ENCODE measurements around the gene ATP1A4.

The ATP1A4 gene

GRCh38 chr1:160209321-160210046, 58.1 kb downstream of the ATP1A4 start:
- Histone ChIP-seq H3K4me1 (ENCODE audit: control insufficient read depth in 1 of 2, insufficient read depth in 2 of 2, low read length in 2 of 2) (peaks cover 13 to 26% of the 10 kb centered on the region in 2 donors), H3K36me3 (ENCODE audit: control insufficient read depth in 1 of 2, insufficient read depth in 2 of 2, low read length in 2 of 2) (peaks cover 9 to 52% of the 10 kb centered on the region in 2 donors), H3K27ac (ENCODE audit: low read depth, low read length) (no peak overlapping the region), H3K9ac (ENCODE audit: low read depth in 1 of 2, low read length in 2 of 2) (no peak overlapping the region), H3K27me3 (ENCODE audit: control insufficient read depth in 1 of 2, insufficient read depth in 2 of 2, low read length in 2 of 2) (no peaks in the 10 kb centered on the region), H3K4me3 (ENCODE audit: low read depth in 1 of 2, low read length in 2 of 2) (no peak overlapping the region), H3K9me3 (ENCODE audit: control insufficient read depth in 1 of 2, low read length in 2 of 2) (no peaks in the 10 kb centered on the region)

DNA sequence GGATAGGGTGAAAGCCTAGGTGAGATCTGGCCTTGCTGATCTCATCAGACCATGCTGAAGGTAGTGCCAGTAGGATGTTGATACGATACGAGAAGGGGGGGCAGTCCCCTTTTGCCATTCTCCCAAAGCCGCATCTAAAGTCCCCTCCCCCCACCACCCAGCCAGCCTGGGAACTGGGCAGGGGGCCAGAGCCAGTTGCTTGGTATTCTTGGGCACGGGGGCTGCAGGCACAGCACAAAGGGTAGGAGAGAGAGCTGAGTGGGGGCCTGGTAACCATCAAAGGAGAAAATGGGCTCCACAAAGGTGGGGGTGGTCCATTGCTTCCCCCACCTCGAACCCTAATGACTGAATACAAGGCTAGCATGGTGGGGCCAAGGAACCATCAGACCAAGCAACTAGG, 59.2 kb downstream of the ATP1A4 start:
- Histone ChIP-seq H3K4me1 (ENCODE audit: control insufficient read depth in 1 of 2, insufficient read depth in 2 of 2, low read length in 2 of 2) (peaks cover 8 to 20% of the 10 kb centered on the region in 2 donors), H3K4me3 (ENCODE audit: low read depth in 1 of 2, low read length in 2 of 2) (no peak overlapping the region), H3K9ac (ENCODE audit: low read depth in 1 of 2, low read length in 2 of 2) (no peak overlapping the region), H3K27me3 (ENCODE audit: control insufficient read depth in 1 of 2, insufficient read depth in 2 of 2, low read length in 2 of 2) (no peaks in the 10 kb centered on the region), H3K9me3 (ENCODE audit: control insufficient read depth in 1 of 2, low read length in 2 of 2) (no peaks in the 10 kb centered on the region), H3K27ac (ENCODE audit: low read depth, low read length) (no peak overlapping the region), H3K36me3 (ENCODE audit: control insufficient read depth in 1 of 2, insufficient read depth in 2 of 2, low read length in 2 of 2) (peaks cover 18 to 62% of the 10 kb centered on the region in 2 donors)

GRCh38 chr1:160211046-160211790, 59.8 kb downstream of the ATP1A4 start:
- Histone ChIP-seq H3K9me3 (ENCODE audit: control insufficient read depth in 1 of 2, low read length in 2 of 2) (no peaks in the 10 kb centered on the region), H3K4me3 (ENCODE audit: low read depth in 1 of 2, low read length in 2 of 2) (no peak overlapping the region), H3K27me3 (ENCODE audit: control insufficient read depth in 1 of 2, insufficient read depth in 2 of 2, low read length in 2 of 2) (no peaks in the 10 kb centered on the region), H3K4me1 (ENCODE audit: control insufficient read depth in 1 of 2, insufficient read depth in 2 of 2, low read length in 2 of 2) (peaks cover 5 to 15% of the 10 kb centered on the region in 2 donors), H3K36me3 (ENCODE audit: control insufficient read depth in 1 of 2, insufficient read depth in 2 of 2, low read length in 2 of 2) (peaks cover 24 to 69% of the 10 kb centered on the region in 2 donors), H3K27ac (ENCODE audit: low read depth, low read length) (no peak overlapping the region), H3K9ac (ENCODE audit: low read depth in 1 of 2, low read length in 2 of 2) (no peak overlapping the region)

GRCh38 chr1:160214481-160215140, 63.2 kb downstream of the ATP1A4 start:
- H3K4me3 ChIP-seq (ENCODE audit: low read depth in 1 of 2, low read length in 2 of 2): no peak overlapping the region
- H3K27me3 ChIP-seq (ENCODE audit: control insufficient read depth in 1 of 2, insufficient read depth in 2 of 2, low read length in 2 of 2): no peaks in the 10 kb centered on the region
- H3K36me3 ChIP-seq (ENCODE audit: control insufficient read depth in 1 of 2, insufficient read depth in 2 of 2, low read length in 2 of 2): peaks cover 33 to 88% of the 10 kb centered on the region in 2 donors
- no peak overlapping the region for H3K27ac ChIP-seq (ENCODE audit: low read depth, low read length)
- H3K9me3 ChIP-seq (ENCODE audit: control insufficient read depth in 1 of 2, low read length in 2 of 2): no peaks in the 10 kb centered on the region
- H3K4me1 ChIP-seq (ENCODE audit: control insufficient read depth in 1 of 2, insufficient read depth in 2 of 2, low read length in 2 of 2): peaks cover 12 to 16% of the 10 kb centered on the region in 2 donors
- H3K9ac ChIP-seq (ENCODE audit: low read depth in 1 of 2, low read length in 2 of 2): no peak overlapping the region

DNA sequence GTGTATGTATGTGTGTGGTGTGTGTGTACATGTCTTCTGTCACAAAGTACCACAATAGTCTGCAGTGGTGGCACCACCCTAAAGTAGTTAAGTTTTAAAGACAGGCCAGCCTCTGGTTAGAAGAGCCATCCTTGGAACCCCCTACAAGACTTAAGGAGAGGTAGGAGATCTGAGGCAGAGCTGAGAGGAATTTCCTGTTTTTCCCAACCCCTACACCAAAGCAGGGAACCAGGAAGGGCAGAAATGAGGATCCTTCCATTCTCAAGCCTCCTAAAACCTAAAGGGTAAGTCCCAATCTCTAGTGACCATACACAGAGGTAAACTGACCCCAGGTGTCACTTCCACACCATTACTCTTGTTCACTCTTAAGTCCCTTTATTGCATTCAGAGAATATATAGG, 64.9 kb downstream of the ATP1A4 start:
- H3K4me1 ChIP-seq (ENCODE audit: control insufficient read depth in 1 of 2, insufficient read depth in 2 of 2, low read length in 2 of 2): peaks cover 12 to 16% of the 10 kb centered on the region in 2 donors
- H3K4me3 ChIP-seq (ENCODE audit: low read depth in 1 of 2, low read length in 2 of 2): no peak overlapping the region
- H3K36me3 ChIP-seq (ENCODE audit: control insufficient read depth in 1 of 2, insufficient read depth in 2 of 2, low read length in 2 of 2): peaks cover 43 to 94% of the 10 kb centered on the region in 2 donors
- H3K27me3 ChIP-seq (ENCODE audit: control insufficient read depth in 1 of 2, insufficient read depth in 2 of 2, low read length in 2 of 2): no peaks in the 10 kb centered on the region
- no peak overlapping the region for H3K9ac ChIP-seq (ENCODE audit: low read depth in 1 of 2, low read length in 2 of 2)
- no peak overlapping the region for H3K27ac ChIP-seq (ENCODE audit: low read depth, low read length)
- H3K9me3 ChIP-seq (ENCODE audit: control insufficient read depth in 1 of 2, low read length in 2 of 2): no peaks in the 10 kb centered on the region

DNA sequence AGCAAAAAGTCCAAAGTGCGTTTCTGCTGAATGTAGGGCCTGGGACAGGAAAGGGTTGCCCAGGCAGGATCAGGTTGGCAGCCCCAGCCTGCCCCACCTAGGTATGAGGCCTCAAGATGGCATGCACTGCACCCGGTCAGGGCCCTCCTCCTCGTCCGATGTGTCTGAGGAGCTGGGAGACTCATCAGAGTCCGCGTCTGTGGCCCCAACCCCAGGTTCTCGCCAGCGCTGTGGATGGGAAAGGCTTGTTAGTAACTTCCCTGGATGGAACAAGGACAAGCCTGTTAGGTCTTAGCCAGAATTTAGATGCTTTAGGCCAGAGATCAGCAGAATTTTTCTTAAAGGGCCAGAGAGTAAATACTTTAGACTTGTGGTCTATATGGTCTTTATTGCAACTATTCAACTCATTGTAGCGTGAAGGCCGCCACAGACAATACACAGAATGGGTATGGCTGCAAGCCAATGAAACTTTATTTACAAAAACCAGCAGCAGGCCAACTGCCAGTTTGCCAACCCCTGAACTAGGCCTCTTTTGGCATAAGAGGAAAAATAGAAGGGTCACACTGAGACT, 66.2 kb downstream of the ATP1A4 start:
- Histone ChIP-seq H3K27ac (ENCODE audit: low read depth, low read length) (no peak overlapping the region), H3K36me3 (ENCODE audit: control insufficient read depth in 1 of 2, insufficient read depth in 2 of 2, low read length in 2 of 2) (peaks cover 51 to 95% of the 10 kb centered on the region in 2 donors)

DNA sequence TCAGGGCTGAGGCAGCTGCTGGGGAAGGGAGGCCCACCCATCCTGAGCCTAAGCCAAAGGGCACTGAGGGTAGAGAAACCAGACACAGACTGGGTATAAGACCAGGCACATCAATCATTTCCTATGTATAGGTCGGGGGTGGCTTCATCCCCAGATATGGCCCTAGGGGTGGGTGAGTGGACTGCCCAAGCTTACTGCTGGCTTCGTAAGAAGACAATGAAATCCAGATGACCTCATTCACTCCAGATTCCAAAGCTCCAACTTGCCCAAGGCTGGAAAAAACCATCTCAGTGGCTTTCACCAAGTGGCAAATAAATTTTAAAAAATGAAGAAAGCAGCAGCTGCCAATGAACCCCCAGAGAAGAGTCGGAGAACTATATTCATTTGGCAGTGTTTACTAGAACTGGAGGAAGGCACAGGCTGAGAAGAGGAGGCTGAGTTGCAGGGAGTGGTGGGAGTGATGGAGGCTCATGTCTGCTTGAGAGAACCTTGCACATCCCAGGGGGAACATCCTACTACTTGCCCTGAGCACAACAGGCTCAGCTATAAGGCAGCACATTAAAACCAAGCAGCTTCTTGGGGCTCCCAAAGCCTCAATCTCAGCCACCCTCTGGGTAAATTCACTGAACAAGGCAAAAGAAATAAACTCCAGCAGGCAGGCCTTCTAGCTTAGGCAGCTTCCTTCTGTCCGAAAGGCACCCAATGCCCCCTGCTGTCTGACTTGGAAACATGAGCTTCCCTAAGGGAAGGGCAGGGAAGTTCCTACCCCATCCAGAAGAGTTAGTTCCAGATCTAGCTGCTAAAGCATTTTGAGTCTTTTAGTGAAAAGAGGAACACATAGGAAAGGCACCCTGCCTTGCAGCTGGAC, 67.9 kb downstream of the ATP1A4 start:
- H3K4me3 ChIP-seq (ENCODE audit: low read depth in 1 of 2, low read length in 2 of 2): no peak overlapping the region
- no peaks in the 10 kb centered on the region for H3K27me3 ChIP-seq (ENCODE audit: control insufficient read depth in 1 of 2, insufficient read depth in 2 of 2, low read length in 2 of 2)
- H3K9me3 ChIP-seq (ENCODE audit: control insufficient read depth in 1 of 2, low read length in 2 of 2): no peaks in the 10 kb centered on the region
- H3K27ac ChIP-seq (ENCODE audit: low read depth, low read length): no peak overlapping the region
- peaks cover 12 to 16% of the 10 kb centered on the region in 2 donors for H3K4me1 ChIP-seq (ENCODE audit: control insufficient read depth in 1 of 2, insufficient read depth in 2 of 2, low read length in 2 of 2)
- no peak overlapping the region for H3K9ac ChIP-seq (ENCODE audit: low read depth in 1 of 2, low read length in 2 of 2)
- peaks cover 59 to 96% of the 10 kb centered on the region in 2 donors for H3K36me3 ChIP-seq (ENCODE audit: control insufficient read depth in 1 of 2, insufficient read depth in 2 of 2, low read length in 2 of 2)

More for the DNA sequence above, 66.2 kb downstream of the ATP1A4 start:
- H3K4me1 ChIP-seq (ENCODE audit: control insufficient read depth in 1 of 2, insufficient read depth in 2 of 2, low read length in 2 of 2): peaks cover 12 to 16% of the 10 kb centered on the region in 2 donors
- H3K4me3 ChIP-seq (ENCODE audit: low read depth in 1 of 2, low read length in 2 of 2): no peak overlapping the region
- H3K9ac ChIP-seq (ENCODE audit: low read depth in 1 of 2, low read length in 2 of 2): no peak overlapping the region
- no peaks in the 10 kb centered on the region for H3K27me3 ChIP-seq (ENCODE audit: control insufficient read depth in 1 of 2, insufficient read depth in 2 of 2, low read length in 2 of 2)
- H3K9me3 ChIP-seq (ENCODE audit: control insufficient read depth in 1 of 2, low read length in 2 of 2): no peaks in the 10 kb centered on the region

- Histone ChIP-seq H3K36me3 (ENCODE audit: control insufficient read depth in 1 of 2, insufficient read depth in 2 of 2, low read length in 2 of 2) (peaks cover 64 to 96% of the 10 kb centered on the region in 2 donors), H3K4me1 (ENCODE audit: control insufficient read depth in 1 of 2, insufficient read depth in 2 of 2, low read length in 2 of 2) (peaks cover 12 to 16% of the 10 kb centered on the region in 2 donors), H3K4me3 (ENCODE audit: low read depth in 1 of 2, low read length in 2 of 2) (no peak overlapping the region), H3K9ac (ENCODE audit: low read depth in 1 of 2, low read length in 2 of 2) (no peak overlapping the region), H3K27me3 (ENCODE audit: control insufficient read depth in 1 of 2, insufficient read depth in 2 of 2, low read length in 2 of 2) (no peaks in the 10 kb centered on the region), H3K9me3 (ENCODE audit: control insufficient read depth in 1 of 2, low read length in 2 of 2) (no peaks in the 10 kb centered on the region), H3K27ac (ENCODE audit: low read depth, low read length) (no peak overlapping the region)
Measured at GRCh38 chr1:160220301-160220700, 68.9 kb downstream of the ATP1A4 start.

- H3K4me1 ChIP-seq (ENCODE audit: control insufficient read depth in 1 of 2, insufficient read depth in 2 of 2, low read length in 2 of 2): peaks cover 12 to 16% of the 10 kb centered on the region in 2 donors
- H3K9me3 ChIP-seq (ENCODE audit: control insufficient read depth in 1 of 2, low read length in 2 of 2): no peaks in the 10 kb centered on the region
- no peaks in the 10 kb centered on the region for H3K27me3 ChIP-seq (ENCODE audit: control insufficient read depth in 1 of 2, insufficient read depth in 2 of 2, low read length in 2 of 2)
- no peak overlapping the region for H3K4me3 ChIP-seq (ENCODE audit: low read depth in 1 of 2, low read length in 2 of 2)
- no peak overlapping the region for H3K27ac ChIP-seq (ENCODE audit: low read depth, low read length)
- peaks cover 56 to 96% of the 10 kb centered on the region in 2 donors for H3K36me3 ChIP-seq (ENCODE audit: control insufficient read depth in 1 of 2, insufficient read depth in 2 of 2, low read length in 2 of 2)
- no peak overlapping the region for H3K9ac ChIP-seq (ENCODE audit: low read depth in 1 of 2, low read length in 2 of 2)
Measured at GRCh38 chr1:160221089-160221488, 69.7 kb downstream of the ATP1A4 start.

Measured in duodenal mucosa (tissue), 2 donors.